Activated CD4-positive, alpha-beta T cell treated with anti-CD3 and anti-CD28 coated beads, Interleukin-10, Interleukin-2, amounts not matched to agents 100 ng/mL and 50 ng/mL, durations not matched to agents 16 hours and 8 hours (primary cell): ENCODE data around the gene PACS2.
A peak's percentile ranks its signal among the peaks of the same experiment; 100 is the strongest.

Experiments
- DNase-seq: peaks from one replicate; pipeline ENCODE4 v3.0.0-alpha.2; 2020

PACS2 gene

DNA sequence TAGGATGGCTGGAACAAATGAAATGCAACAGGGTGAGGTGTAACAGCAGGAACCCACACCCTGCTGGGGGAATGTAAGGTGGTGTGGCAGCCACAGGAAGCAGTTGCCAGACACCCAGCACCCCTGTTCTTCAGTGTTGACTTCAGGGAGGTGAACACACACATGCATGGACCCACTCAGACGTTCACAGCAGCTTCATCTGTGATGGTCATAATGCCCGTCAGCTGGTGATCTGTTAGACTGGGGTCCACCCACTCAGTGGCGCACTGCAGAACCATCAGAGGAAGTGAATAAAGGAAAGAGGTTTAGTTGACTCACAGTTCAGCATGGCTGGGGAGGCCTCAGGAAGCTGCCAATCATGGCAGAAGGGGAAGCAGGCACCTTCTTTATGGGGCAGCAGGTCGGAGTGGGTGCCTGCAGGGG is 61.1 kb downstream of the PACS2 start:
- DNase-seq: peak; percentile 55

DNA sequence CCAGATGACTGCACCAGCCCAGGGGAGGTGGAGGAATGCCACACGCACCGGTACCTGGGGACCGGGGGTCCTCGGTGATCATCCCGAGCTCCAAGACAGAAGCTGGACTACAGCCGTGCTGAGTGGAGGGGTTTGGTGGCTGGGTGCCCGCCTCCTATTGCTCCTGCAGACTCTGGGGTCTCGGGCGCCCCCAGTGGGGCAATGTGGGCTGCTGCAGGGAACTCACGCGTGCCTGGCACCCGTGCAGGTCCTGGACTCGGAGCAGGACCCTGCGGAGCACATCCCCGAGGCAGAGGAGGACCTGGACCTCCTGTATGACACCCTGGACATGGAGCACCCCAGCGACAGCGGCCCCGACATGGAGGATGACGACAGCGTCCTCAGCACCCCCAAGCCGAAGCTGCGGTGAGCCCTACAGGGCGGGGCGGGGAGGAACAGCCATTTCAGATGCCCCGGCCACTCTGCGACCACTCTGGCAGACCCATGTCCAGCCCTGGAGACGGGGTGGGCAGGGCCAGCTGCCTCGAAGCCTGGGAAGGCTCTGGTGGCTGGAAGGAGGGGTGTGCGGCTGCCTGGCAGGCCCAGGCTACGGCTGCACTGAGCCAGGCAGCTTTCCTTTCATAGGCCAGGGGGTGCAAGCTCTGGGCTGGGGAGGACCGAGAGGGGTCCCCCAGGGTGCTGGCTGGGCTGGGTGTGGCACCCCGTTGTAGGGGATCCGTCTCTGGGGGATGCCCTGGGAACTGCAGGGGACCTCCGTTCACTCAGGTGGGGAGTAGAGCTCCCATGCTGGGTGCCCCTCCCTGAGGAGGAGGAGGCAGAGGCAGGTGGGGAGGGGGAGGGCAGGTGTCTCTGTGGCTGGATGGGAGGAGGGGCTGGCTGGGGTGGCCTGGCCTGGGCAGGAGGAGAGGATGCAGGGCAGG is 62.2 kb downstream of the PACS2 start:
- DNase-seq: no peak

DNA sequence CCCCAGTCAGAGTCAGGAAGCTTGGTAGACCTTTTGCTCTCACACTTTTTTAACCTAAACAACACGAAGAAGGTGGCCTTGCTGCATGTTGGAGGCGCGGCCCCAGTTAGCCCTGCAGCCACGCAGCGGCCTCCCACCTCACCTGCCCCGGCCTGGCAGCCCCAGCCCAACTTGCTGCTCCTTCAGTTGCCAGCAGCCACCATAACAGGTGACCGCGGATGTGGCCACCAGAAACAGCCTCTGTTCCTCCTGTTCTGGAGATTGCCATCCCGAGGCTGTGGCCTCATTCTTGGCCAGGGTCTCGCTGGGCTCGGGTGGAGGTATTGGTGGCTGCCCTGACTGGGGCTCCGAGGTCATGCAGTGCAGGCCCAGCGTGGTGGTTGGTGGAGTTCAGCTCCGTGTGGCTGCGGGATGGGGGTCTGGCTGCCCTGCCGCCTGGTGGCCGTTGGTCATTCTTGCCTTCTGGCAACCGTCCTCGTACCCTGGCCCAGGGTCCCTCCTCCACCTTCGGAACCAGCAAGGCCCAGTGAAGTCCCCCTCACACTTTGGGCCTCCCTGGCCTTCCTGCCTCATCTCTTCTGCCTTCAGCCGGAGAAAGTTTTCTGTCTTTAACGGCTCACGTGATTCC is 63.1 kb downstream of the PACS2 start:
- DNase-seq: no peak

- DNase-seq: no peak
These were observed 63.7 kb downstream of the PACS2 start for GRCh38 chr14:105378199-105378598.

DNA sequence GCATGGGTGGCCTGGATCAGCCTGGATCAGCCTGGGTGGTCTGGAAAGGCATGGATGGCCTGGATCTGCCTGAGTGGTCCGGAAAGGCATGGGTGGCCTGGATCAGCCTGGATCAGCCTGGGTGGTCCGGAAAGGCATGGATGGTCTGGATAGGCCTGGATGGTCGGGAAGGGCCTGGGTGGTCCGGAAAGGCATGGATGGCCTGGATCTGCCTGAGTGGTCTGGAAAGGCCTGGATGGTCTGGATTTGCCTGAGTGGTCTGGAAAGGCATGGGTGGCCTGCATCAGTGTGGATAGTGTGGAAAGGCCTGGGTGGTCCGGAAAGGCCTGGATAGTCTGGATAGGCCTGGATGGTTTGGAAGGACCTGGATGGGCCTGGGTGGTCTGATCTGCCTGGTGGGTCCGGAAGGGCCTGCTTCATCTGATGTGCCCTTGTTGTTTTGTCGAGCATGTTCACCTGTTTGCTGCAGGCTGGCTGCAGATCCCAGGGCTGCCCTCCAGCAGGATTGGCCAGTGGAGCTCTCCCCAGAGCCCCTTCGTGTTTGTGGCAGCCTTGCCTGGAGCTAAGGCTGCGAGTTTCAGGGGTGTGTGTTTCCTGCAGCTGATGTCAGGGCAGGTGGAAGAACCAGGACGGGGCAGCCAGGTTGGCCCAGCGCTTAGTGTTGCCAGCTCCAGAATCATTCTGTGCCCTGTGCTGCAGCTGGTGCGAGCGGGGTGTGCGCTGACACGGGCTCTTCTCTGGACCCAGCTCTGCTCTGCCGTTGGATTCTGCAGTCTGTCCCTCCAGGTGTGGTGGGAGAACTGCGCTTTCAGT is 64.5 kb downstream of the PACS2 start:
- DNase-seq: no peak

DNA sequence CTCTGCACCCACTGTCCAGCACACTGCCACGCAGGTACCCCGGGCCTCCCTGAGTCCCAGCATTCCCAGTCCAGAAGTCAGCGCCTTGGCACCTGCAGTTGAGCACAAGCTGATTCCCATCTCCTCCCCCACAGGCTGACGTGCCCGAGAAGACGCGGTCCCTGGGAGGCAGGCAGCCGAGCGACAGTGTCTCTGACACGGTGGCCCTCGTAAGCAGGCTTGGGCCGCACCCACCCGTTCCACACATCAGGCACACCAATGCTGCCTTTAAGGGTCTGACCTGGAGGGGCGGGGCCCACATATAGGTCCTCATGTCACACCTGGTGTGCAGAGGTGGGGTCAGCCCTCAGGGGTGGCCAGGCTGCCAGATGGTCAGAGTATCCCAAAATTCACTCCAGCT is 65.4 kb downstream of the PACS2 start:
- DNase-seq: no peak

DNA sequence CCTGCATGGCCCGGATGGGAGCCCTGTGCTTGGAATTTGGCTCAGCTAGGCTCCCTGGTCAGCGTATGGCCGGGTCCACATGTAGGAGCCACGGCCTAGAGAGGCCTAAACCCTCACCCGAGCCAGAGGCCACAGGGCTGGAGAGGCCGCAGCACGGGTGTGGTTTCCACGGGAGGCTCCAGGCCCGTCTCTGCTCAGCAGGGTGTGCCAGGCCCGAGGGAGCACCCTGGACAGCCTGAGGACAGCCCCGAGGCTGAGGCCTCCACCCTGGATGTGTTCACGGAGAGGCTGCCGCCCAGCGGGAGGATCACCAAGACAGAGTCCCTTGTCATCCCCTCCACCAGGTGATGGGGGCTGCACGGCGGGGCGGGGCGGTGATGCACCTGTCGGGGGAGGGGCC is 66.2 kb downstream of the PACS2 start:
- no peak for DNase-seq

- DNase-seq: no peak
These were observed 67.1 kb downstream of the PACS2 start for GRCh38 chr14:105381446-105382342.

DNA sequence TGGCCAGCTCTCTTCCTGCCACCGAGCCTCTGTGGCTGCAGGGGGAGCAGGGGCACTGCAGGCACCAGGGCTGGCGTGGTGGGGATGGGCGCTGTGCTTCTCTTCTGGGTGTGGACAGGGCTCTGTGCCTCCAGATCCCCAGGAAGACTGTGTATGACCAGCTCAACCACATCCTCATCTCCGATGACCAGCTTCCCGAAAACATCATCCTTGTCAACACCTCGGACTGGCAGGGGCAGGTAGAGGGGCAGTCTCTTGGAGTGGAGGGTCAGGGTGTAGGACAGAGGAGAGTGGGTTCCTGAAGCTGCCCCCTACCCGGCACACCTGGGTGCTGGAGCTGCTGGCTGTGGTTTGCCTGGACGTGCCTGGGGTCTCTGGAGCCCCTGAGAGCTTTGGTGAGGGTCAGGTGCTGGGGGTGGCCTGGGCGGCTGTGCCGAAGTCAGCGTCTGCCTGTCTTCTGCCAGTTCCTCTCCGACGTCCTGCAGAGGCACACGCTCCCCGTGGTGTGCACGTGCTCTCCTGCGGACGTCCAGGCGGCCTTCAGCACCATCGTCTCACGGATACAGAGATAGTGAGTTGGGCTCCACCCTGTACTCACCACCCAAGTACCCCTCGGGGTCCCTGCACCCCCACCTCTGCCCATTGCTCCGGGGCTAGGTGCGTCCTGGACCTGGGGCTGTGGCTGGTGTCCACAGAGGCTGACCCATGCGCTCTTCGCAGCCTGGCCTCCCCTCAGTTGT is 68.0 kb downstream of the PACS2 start:
- no peak for DNase-seq

GRCh38 chr14:105383083-105383730 is 68.7 kb downstream of the PACS2 start:
- DNase-seq: no peak

DNA sequence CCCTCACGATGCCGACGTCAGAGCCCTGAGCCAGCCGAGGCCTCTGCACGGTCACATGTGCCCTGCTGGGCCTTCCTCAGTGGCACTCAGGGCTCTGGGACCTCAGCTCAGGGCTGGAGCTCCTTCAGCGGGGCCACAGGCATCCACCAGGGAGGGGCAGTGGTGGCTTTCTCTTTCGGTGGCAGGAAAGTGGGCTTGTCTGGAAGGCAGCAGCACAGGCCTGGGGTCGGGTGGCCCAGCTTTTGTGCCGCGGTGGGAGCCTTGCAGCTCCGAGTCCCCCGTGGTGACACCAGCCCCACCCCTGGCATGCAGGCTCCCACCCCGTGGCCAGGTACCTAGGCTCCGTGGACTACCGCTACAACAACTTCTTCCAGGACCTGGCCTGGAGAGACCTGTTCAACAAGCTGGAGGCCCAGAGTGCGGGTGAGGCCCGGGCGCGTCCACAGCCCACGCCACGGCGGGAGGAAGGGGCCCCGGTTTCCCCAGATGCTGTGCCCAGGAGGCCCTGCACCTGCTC is 69.6 kb downstream of the PACS2 start:
- DNase-seq: no peak

DNA sequence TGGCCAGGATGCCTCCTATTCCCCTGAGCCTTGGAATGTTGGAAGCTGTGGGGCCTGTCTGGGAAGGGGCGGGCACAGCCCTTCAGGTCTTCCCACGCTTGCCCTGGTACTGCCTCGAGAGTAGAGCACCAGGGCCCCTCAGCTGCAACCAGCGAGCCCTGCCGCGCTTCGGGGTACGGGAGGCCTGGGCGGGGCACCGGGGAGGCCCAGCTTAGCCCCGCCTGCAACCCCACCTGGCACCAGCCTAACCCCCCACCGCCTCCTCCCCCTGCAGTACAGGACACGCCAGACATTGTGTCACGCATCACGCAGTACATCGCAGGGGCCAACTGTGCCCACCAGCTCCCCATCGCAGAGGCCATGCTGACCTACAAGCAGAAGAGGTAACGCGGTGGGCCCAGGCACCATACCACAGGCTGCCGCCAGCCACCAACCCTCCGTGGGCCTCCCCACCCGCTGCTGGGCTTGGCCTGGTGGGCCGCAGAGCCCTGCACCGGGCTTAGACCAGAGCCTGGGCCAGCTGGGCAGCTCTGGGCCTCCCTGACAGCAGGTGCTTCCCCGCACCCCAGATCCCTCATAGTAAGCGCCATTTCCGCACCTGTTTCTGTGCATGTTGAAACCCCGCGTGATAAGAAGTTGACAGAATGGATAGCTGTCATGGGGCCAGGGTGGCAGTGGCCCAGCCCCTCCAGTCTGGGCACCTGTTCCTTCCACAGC is 70.2 kb downstream of the PACS2 start:
- DNase-seq: no peak

DNA sequence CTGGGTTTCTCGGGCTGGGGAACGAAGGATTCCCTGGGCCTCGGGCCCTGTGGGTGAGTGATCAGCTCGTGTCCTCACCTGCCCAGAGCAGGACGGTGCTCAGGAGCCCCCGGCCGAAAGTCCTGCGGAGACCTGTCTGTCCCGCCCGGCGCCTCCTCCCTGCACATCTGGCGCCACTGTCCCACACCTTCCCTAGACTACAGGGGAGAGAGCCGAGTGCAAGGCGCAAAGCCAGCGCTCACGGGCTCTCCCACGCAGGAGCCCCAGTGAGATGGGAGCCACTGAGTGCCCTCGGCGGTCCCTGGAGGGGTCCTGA is 70.7 kb downstream of the PACS2 start:
- DNase-seq: no peak

DNA sequence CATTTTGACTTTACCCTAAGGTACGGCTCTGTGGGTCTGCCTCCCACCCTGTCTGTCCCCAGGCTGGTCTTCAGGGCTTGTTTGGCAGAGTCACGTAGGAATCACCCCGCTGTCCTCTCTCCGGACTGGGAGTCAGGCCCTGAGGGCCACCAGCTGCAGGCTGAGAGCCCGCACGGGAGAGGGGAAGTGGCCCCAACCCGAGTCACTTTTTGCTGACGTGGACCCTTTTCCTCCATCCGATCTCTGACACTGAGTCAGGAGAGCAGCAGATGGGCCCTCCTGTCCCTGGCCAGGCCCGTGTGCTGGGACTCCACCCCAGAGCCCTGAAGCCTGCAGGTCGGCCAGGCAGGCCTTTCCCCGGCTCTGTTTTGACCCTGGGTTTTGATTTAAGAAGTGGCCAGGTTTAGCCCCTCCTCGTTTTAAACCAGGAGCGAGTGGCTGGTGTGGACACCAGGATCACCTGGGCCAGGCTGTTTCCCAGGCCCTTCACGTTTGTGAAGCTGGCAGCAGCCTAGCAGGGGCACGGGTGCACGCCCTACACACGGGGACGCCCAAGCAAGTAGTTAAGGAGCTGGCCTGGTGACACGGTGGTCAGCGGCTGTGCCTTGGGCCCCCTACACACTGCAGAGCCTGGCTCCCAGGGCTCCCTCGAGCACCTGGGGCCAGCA is 71.3 kb downstream of the PACS2 start:
- DNase-seq: no peak

DNA sequence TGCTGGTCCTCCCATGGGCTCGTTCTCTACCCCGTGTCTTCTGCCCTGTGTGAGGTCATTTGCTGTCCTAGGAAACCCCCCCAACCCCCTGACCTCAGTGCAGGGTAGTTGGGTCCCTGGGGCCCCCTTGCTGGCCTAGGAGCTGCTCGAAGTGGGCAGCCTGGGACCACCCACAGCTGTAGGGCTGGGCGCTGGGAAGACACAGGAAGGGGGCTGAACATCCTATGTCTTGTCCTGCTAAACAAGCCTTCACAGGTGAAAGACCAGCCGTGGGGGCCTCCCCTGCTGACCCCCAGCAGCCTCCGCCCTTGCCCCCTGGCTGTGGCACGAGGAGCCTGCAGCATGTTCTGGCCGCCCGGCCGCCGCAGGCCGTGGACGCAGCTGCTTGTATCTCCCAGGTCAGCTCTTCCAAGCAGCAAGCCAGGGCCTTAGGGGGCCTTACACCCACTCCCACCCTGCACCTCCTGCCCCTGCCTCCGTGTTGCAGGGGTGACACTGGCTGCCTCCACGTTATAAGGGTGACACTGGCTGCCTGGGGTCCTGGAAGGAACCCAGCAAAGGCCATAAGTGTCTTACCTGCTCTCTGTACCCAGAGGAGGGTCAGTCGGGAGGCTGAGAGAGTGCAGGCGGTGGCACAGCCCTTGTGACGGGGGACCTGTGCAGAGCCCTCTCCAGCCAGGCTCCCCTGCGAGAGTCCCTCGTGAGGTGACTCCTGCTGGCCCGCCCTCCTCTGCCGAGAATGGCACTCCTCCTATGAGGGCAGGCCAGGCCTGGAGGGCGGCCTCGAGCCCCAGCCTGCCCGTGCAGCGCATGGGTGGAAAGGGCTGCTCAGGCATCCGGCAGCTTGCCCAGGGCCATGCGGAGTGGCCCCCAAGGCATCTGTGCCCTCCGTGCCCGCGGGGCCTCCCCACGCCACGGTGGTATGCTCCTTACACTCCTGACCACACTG is 72.3 kb downstream of the PACS2 start:
- no peak for DNase-seq

DNA sequence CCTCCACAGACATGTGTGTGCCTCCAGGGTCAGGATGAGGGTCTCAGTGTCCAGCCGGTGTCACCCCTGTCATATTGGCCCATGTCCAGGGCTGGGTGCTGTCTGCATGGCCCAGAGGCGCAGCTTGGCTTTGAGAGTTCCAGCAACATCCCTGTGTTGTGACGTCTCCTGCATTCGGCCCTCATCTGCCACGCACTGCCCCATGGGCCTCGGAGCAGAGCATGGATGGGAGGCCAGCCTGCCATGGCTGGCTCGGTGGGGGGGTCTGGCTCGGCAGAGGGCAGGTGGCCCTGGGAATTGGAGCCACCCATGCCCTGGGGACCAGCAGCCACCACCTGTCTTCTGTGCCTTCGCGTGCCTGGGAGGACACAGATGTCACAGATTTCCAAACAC is 73.0 kb downstream of the PACS2 start:
- no peak for DNase-seq

DNA sequence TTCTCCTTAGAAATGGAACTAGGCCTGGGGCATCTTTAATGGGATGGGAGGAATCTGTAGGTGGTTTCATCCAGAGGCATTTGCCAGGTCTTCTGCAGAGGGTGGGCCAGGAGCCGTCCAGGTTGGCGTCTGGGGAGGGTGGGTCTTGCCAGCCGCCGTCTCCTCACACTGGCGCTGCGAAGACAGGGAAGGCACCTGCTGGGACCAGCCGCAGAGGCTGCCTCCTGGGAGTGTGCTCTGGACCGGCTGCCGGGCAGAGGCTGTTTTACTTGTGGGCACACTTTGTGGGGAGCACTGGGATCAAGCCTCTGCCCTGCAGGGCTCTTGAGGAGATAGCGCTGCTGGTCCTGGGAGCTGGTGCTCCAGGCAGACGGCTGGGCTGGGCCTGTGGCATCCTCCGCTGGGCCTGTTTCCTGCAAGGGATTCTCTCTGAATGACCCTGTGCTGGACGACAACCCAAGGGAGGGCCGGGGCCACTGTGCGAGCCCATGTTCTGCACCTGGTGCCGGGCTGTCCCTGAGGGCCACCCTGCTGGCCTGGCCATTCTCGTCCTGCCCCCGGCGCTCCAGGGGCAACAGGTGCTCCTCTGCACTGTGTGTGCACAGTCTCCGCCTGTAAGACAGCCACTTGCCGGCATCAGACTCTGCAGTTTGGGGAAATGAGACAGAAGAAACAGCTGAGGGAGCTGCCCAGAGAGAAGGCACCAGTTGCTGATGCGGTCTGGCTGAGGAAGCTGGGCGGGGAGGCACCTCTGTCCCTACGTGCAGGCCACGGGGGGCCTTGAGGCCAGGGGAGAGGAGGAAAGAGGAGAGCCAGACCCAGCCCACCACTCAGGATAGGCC is 73.8 kb downstream of the PACS2 start:
- no peak for DNase-seq

DNA sequence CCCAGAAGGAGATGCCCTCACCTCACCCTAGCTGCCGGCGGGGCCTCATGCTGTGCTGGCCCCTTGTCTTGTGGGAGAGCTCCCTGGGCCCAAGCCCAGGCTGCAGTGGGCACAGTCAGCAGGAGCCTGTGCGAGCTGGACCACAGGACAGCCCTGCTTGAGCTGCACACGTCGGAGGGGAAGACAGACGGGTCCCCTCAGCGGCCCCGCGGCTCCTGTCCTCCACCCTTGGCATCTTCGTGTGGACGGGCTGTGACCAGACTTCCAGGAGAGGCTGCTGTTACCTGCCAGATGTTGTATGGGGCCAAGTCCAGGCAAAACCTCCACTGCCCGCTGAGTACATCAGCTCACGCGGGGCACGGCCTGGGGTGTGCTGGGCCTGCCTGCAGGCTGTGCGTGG is 74.4 kb downstream of the PACS2 start:
- no peak for DNase-seq
